HG03064 (cell line): ENCODE results near the gene SETBP1.

Experiments
- ATAC-seq: cut with Tn5 transposase; IDR thresholded peaks from one replicate; pipeline ENCODE4 v1.9.1; 2021; ENCODE audit warnings: low read depth; ENCODE audit not compliant: unreplicated experiment

The SETBP1 gene

GRCh38 chr18:44988821-44989587, 308.3 kb downstream of the SETBP1 start:
- no peak for ATAC-seq

- no peak for ATAC-seq
These were observed 315.6 kb downstream of the SETBP1 start for GRCh38 chr18:44996261-44996660.

DNA sequence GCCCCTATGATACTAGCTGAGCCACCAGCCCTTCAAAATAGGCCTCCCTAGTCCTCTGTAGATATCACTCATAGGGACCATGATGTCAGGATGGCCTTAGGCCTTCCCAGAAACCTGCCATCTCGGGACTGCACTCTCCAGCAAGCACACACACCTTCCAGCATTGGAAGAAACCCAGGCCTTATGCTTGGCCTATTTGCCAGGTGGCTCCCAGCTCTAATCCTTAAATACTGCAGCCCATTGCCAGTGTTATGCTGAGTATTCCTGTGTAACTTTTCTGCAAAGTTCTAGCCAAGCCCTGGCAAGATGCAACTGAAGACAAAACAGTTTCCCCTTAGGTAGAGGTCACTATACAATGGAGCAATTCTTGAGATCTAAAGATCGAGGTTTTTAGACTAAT, 316.5 kb downstream of the SETBP1 start:
- no peak for ATAC-seq

GRCh38 chr18:44998360-44998759, 317.7 kb downstream of the SETBP1 start:
- no peak for ATAC-seq

DNA sequence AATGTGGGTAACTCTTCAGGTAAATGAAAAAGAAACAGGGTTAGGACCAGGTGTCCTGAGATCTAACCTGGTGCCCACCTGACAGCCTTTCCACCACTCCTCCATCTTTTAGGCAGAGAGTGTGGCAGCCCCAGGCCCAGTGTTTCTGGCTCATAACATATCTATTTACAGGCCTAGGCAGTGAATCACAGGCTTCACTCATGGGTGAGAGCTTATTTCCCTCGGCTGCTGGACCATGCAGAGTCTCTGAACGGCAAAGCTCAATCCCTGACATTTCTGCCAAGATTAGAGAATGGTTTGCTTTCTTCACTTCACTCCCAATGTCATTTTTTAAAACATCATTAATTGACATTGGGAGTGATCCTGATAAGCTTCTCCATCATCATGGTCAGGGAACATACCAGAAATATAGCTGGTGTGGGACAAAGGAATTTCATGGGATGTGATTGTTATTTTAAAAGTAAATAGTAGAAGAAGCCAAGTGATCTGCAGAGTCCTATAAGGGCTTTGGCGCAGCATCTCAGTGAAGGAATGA, 323.9 kb downstream of the SETBP1 start:
- no peak for ATAC-seq

GRCh38 chr18:45006934-45007333, 326.2 kb downstream of the SETBP1 start:
- ATAC-seq, result no peak

DNA sequence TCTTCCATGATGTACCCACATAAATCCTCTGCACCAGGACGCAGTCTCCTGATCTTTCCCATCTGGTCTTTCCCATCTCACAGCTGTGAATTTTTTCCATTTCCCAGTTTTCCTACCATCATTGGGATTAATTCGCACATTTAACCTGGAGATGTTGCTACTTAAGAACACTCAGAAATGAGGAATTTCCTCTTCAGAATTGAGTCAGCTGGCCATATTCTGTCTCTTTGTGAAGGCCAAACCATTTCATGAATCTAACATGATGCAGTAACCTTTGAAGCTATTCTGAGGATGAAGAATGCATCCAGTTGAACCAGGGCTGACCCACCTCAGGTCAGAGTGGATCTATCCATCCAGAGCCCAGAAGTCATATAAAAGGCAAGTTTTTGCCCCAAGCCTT, 326.8 kb downstream of the SETBP1 start:
- no peak for ATAC-seq

DNA sequence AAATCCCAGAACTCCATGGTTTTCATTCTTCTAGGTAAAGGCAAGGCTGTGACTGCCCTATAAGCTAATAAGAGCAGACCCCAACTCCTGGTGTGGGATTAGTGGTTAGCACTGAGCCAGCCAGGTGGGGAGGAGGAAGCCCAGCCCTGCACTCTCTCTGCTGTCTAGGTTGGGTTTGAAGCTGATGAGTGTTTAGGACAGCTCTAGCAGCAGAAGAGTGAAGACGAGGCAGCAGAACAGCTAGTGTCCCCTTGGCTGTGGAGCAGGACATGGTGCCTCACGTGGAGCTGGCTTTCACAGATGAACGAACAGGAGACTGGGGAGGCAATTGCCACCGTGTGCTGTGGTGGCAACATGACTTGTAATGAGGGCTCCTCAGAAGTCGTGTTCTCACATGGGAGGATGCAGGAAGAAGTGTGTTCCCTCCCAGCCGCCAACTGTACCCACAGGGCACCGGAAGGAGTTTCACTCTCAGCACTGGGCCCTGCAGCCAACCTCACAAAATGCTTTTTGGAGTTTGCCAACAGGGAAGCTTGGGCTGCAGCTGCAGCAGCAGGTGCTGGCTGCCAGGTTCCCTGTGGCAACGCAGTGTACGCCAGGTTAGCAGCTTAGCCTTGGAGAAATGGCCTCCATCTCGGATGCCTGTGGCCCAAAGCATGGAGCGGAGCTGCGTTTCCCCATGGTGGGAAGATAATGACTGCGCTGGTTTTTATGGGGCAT, 328.2 kb downstream of the SETBP1 start:
- ATAC-seq, result no peak

- no peak for ATAC-seq
These were observed 329.1 kb downstream of the SETBP1 start for GRCh38 chr18:45009756-45010155.

GRCh38 chr18:45012286-45012685, 331.6 kb downstream of the SETBP1 start:
- no peak for ATAC-seq

DNA sequence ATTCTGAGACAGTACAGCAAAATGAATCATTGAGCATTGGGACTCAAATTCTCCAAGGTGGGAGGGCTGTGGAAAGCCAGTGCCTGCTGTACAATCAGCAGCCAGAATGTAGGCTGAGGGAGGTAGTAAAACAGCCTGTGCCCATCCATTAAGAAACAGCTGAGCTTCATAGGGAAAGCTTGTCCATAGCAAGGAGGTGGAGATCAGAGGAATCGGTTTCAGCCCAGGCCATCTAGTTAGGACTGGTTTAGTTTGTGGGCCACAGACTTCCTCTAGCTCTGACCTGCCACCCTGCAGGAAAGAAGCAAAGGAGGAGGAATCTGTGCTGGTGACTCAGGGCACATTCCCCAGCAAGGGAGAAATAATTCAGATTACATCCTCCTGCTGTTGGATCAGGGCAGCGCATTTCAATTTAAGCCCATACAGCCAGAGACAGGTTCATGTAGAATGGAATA, 333.4 kb downstream of the SETBP1 start:
- no peak for ATAC-seq

- no peak for ATAC-seq
These were observed 335.1 kb downstream of the SETBP1 start for GRCh38 chr18:45015788-45016128.

- ATAC-seq, result no peak
These were observed 338.8 kb downstream of the SETBP1 start for GRCh38 chr18:45019469-45019868.

GRCh38 chr18:45023519-45023918, 342.8 kb downstream of the SETBP1 start:
- no peak for ATAC-seq

DNA sequence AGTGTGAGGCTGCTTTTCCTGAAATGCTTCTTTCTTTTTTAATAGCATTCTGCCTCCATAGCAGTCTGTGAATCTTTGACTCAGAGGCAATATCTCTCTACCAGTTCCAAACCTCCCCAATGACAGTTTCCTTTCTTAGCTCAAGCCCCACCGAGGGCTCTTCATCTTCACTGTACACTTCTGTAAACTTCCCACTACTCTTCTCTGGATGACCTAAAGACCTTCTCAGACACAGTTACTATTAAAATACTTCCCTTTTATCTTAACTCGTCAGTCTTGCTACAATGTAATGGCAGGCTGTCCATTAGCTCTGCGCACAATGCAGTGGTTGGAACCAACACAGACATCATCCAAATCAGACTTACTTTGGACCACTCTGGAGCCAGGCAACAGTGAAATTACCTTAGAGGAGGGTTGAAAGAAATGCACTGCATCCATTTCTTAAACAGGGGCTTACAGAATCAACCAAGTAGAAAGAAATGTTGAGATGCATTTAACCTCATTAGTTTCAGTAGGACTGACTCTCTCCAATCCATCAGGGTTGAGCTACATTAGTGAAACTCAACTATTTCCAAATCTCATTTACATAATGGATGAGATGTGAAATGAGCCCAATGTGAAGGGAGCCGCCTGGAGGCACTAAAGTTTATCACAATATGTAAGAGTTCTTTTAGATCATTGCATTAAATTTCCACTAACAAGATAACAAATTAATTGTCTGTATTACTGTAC, 343.8 kb downstream of the SETBP1 start:
- ATAC-seq, result no peak

DNA sequence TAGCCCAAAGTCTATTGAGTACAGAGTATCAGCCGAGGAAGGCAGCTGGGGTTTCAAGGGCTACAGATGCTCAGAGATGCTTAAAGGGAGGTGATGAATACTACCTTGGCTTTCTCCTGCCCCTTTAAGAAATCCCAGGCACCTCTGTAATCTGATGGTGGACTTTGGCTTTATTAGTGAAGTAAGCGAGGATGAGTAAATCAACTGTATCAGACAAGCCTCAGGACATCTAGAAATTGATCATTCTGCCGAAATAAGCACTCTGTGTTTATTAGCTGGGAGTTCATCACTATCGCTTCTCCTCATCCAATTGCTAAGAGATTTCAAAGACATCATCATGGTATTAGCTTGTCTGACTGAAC, 344.4 kb downstream of the SETBP1 start:
- ATAC-seq, result no peak

GRCh38 chr18:45026162-45026561, 345.5 kb downstream of the SETBP1 start:
- ATAC-seq, result no peak

DNA sequence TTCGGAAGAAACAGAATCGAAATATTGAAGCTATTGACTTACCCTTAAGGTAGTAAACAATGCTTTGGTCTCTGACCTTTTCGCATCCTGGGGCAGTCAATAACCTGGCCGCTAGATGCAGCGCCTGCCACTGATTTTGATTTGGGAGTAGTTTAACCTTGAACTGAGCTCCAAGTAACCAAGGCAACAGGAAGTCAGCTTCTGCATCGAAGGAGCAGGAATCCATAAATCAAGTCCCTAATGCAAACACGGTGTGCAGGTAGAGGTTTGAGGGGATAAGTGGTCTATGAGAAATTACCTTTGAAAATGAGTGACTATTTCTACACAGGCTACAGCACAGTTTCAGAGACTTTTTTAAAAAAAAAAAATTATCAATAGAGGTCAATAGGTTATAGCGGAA, 353.5 kb downstream of the SETBP1 start:
- no peak for ATAC-seq

DNA sequence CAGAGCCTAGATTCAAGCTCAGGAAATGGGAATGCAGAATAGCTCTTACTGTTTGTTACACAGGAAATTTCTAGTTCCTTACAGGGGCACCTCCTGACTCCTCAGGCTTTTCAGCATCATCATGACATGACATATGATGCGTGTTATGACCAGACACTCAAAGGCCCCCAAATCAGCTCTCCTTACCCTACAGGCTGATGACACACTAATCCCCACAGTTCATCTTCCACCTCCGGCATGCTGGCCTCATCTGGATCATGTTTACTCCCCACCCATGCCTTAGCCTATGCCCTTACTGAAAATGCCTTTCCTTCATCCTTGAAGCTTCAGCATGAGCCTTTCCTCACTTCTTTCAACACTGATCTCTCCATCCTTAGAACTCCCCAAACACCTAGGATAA, 356.9 kb downstream of the SETBP1 start:
- ATAC-seq, result no peak

- ATAC-seq, result no peak
These were observed 358.7 kb downstream of the SETBP1 start for GRCh38 chr18:45039376-45039775.

DNA sequence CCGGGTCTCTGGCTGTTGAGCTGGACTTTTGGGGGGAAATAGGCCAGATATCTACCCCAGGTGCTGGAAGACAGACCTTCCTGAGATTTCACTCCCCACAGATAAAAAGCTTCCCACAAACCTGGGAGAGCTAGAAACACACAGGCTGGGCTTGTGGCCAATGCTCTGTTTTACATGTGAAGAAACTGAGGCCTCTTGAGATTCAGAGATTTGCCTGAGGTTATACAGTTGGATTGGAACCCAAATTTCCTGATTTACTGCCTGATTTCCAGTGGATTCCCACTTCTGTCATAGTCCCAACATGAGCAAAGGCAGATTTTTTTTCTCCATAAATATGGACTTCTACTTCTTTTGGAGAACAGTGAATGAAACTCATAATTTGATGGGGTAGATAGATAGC, 360.2 kb downstream of the SETBP1 start:
- no peak for ATAC-seq
